ENCODE measurements around the gene HNRNPF. TPM values are rescaled to one million over a fixed set of nuclear protein-coding genes. Genes with fewer than 3 reads are reported as not detected.

Gene HNRNPF
- total RNA-seq, 3 donors from 2014 or later: 212 to 229 (median 227) TPM

DNA sequence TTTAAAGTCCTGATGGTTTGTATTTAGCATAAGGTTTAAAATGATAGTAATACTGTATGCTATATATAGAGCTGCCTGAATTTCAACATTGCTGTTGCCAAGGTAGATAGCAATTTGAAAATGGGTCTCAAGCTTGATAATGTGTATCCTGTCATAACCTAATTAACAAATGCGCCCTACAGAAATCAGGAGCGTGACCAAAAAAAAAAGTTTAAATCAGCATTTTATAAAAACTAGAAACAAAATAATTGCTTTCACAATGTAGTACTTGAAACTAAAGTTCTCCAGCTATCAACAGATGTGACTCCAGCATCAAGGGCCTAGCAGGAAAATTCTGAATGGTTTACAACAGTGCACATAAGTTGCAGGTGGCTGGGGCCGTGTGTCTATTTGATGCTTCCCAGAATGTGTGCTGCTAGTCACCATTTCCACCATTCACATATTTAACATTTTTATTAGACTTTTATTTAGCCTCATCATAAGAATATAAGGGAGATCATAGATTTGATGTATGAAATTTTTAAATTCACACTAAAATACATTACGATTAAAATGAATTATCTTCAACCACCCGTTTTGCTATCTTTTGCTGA, 23.5 kb downstream of the HNRNPF start:
- Histone ChIP-seq H3K36me3 (ENCODE audit: low read depth) (peaks cover 7% of the 10 kb centered on the region), H3K4me3 (no peak overlapping the region), H3K9me3 (no peaks in the 10 kb centered on the region), H3K4me1 (ENCODE audit: low read depth) (peaks cover 6% of the 10 kb centered on the region)
- intact Hi-C loops (cut with DNase I, micrococcal nuclease): no loop called here
- no peak for ATAC-seq
- no peak for DNase-seq
- TF ChIP-seq, protein P1, sequence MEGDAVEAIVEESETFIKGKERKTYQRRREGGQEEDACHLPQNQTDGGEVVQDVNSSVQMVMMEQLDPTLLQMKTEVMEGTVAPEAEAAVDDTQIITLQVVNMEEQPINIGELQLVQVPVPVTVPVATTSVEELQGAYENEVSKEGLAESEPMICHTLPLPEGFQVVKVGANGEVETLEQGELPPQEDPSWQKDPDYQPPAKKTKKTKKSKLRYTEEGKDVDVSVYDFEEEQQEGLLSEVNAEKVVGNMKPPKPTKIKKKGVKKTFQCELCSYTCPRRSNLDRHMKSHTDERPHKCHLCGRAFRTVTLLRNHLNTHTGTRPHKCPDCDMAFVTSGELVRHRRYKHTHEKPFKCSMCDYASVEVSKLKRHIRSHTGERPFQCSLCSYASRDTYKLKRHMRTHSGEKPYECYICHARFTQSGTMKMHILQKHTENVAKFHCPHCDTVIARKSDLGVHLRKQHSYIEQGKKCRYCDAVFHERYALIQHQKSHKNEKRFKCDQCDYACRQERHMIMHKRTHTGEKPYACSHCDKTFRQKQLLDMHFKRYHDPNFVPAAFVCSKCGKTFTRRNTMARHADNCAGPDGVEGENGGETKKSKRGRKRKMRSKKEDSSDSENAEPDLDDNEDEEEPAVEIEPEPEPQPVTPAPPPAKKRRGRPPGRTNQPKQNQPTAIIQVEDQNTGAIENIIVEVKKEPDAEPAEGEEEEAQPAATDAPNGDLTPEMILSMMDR (IDR thresholded peaks at IDR 0.05): no peak

DNA sequence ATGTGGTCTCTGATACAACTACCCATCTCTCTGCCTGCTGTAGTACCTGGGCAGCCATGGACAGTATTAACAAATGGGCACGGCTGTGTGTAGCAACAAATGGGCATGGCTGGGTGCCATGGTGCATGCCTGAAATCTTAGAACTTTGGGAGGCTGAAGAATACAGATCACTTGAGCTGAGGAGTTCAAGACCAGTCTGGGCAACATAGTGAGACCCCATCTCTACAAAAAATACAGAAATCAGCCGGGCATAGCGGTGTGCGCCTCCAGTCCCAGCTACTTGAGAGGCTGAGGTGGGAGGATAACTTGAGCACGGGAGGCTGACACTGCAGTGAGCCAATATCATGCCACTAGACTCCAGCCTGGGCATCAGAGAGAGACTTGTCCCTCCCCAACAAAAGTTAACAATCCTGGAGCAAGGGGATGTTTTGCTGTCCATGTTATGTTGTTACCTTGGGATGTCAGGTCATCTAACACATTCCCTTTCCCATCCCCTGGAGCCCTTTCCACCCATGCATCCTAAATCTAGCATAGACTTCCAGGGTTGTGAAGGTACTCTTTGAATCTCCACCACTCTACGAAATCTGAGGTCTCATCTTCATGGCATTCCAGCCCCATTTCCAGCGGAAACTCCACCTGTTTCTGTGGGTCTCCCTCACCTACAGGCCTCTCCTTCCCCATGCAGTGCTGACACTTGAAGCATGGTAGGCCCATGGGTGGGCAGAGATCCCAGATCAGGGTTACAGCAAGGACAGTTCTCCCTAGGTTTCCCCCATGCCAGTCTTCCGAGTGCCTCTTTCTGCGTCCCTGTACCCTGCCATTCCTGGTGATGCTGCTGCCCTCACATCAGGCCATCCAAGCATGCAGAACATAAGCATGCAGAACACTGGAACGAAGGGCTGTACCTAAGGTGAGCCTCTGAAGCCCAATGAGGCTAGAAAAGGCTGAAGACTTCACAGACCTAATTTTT, 24.4 kb downstream of the HNRNPF start:
- Histone ChIP-seq H3K9me3 (no peaks in the 10 kb centered on the region), H3K4me3 (no peak overlapping the region), H3K4me1 (ENCODE audit: low read depth) (peaks cover 6% of the 10 kb centered on the region), H3K36me3 (ENCODE audit: low read depth) (peaks cover 7% of the 10 kb centered on the region)
- DNase-seq: peak in 1 of 3 donors; percentile 14
- ATAC-seq: peak; percentile 53
- intact Hi-C loops (cut with DNase I, micrococcal nuclease): no loop called here
- TF ChIP-seq, protein P1 (IDR thresholded peaks at IDR 0.05): no peak

DNA sequence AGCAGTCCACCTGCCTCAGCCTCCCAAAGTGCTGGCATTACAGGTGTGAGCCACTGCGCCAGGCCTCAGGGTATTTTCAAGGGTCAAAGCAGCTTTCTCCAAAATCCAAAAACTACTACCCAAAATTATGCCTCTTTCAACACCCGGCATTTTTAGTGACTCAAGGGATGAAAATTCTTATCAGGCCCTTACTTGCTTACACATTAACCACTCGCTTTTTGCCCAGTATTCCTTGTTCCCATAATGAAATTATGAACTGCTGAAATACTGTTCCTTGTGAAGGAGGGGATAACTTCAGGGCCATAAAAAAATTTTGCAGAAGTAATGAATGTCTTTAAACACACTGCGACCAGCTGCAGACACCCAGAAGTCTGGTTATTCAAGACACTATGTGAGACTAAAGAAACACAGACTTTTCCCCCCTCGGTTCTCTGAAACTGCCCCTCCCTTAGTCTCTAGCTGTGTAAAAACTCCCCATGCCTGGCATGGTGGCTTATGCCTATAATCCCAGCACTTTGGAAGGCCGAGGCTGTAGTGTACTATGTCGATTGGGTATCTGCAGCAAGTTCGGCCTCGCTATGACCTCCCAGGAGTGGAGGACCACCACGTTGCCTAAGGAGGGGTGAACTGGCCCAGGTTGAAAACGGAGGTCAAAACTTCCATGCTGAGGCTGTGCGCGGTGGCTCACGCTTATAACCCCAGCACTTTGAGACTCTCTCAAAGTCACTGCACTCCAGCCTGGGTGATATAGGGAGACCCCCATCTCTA, 25.6 kb downstream of the HNRNPF start:
- DNase-seq (no peak), ATAC-seq (peak; percentile 32)
- intact Hi-C loops (cut with DNase I, micrococcal nuclease): no loop called here

DNA sequence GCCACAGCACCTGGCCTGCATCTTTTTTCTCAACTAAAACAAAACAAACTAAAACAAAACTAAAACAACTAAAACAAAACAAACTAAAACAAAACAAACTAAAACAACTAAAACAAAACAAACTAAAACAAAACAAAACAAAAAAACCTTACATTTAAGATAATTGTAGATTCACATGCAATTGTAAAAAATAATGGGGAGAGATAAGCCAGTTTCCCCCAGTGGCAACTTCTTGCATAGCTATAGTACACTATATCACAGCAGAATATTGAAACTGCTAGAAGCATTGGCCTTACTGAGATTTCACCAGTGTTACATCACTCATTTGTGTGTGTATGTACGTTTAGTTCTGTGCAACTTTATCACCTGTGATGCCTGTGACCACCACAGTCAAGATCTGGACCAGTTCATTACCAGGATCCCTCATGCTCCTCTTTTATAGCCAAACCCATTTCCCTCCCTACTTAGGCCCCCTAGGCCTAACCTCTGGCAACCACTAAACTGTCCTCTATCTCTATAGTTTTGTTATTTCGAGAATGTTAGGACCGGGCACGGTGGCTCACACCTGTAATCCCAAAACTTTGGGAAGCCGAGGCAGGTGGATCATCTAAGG, 28.3 kb downstream of the HNRNPF start:
- TF ChIP-seq, protein P1 (IDR thresholded peaks at IDR 0.05): no peak
- no peak for ATAC-seq
- intact Hi-C loops (cut with DNase I, micrococcal nuclease): no loop called here

More for the DNA sequence above, 25.6 kb downstream of the HNRNPF start:
- Histone ChIP-seq H3K9me3 (no peaks in the 10 kb centered on the region), H3K4me1 (ENCODE audit: low read depth) (peaks cover 6% of the 10 kb centered on the region), H3K36me3 (ENCODE audit: low read depth) (peaks cover 7% of the 10 kb centered on the region), H3K4me3 (no peak overlapping the region)
- TF ChIP-seq, protein P1 (IDR thresholded peaks at IDR 0.05): no peak

DNA sequence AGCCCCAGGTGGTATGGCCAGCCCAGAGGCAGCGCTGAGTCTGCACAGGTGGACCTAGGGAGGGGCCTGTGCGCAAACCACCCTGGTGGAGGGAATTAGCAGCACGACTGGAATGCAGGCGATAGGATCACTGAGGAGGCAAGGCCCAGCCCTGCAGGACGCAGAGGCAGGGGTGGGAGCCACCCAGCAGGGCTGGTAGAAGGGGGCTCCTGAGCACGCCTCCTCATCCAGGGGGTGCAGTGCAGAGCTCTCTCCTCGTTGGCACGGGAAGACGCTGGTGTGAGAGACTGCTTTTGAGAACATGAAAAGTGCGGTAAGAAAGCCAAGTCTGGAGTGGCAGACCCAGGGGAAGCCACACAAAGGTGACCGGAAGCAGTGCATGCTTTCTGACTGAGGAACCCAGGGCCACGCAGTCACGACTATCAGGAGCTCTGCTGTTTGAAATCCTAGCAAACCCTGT, 31.5 kb downstream of the HNRNPF start:
- TF ChIP-seq, protein P1 (IDR thresholded peaks at IDR 0.05): no peak
- Histone ChIP-seq H3K36me3 (ENCODE audit: low read depth) (no peaks in the 10 kb centered on the region), H3K4me3 (no peak overlapping the region), H3K4me1 (ENCODE audit: low read depth) (no peaks in the 10 kb centered on the region), H3K9me3 (no peaks in the 10 kb centered on the region)
- DNase-seq (no peak), ATAC-seq (peak; percentile 42)
- intact Hi-C loops (cut with DNase I, micrococcal nuclease): no loop called here

More for the DNA sequence above, 28.3 kb downstream of the HNRNPF start:
- Histone ChIP-seq H3K36me3 (ENCODE audit: low read depth) (no peaks in the 10 kb centered on the region), H3K4me1 (ENCODE audit: low read depth) (peaks cover 6% of the 10 kb centered on the region), H3K4me3 (no peak overlapping the region), H3K9me3 (no peaks in the 10 kb centered on the region)
- DNase-seq: no peak

Measured in mucosa of descending colon (tissue), 3 donors.